Astrocyte (in vitro differentiated cells and primary cell): ENCODE data around the gene SEMA6C. TPM values are rescaled to one million over a fixed set of nuclear protein-coding genes. Genes with fewer than 3 reads are reported as not detected.

Experiments
- DNase-seq: peaks from one replicate; pipeline ENCODE4 v3.0.0-alpha.2; 2010; ENCODE audit warnings: low read depth
- FAIRE-seq: peaks from 2 replicates; lab custom pipeline; 2011; peaks lifted over from hg19 to GRCh38; lab: Jason Lieb, UNC
- H2AFZ ChIP-seq: 2 replicates; pipeline ENCODE4 v1.6.0; 2012; ENCODE audit warnings: low read depth, low read length, inconsistent platforms
- H3K27ac ChIP-seq: 2 replicates; pipeline ENCODE4 v1.5.1; 2011; ENCODE audit warnings: low read depth, low read length, inconsistent platforms
- H3K27me3 ChIP-seq: 2 replicates; pipeline ENCODE4 v1.6.0; 2011; ENCODE audit warnings: low read length, inconsistent platforms; ENCODE audit not compliant: insufficient read depth
- H3K36me3 ChIP-seq: 2 replicates; pipeline ENCODE4 v1.5.1; 2011; ENCODE audit warnings: low read length, inconsistent platforms; ENCODE audit not compliant: insufficient read depth
- H3K4me1 ChIP-seq: 2 replicates; pipeline ENCODE4 v1.5.1; 2011; ENCODE audit warnings: low read length, inconsistent platforms; ENCODE audit not compliant: insufficient read depth
- H3K4me2 ChIP-seq: 2 replicates; pipeline ENCODE4 v1.6.0; 2012; ENCODE audit warnings: low read length, inconsistent platforms
- H3K4me3 ChIP-seq: 2 replicates; pipeline ENCODE4 v1.5.1; 2011; ENCODE audit warnings: low read depth, mild to moderate bottlenecking, low read length, inconsistent platforms; ENCODE audit not compliant: insufficient read depth
- H3K79me2 ChIP-seq: 2 replicates; pipeline ENCODE4 v1.6.0; 2012; ENCODE audit warnings: mild to moderate bottlenecking, low read length, inconsistent platforms; ENCODE audit not compliant: insufficient read depth
- H3K9ac ChIP-seq: 2 replicates; pipeline ENCODE4 v1.6.0; 2012; ENCODE audit warnings: mild to moderate bottlenecking, low read length, inconsistent platforms
- H3K9me3 ChIP-seq: 2 replicates; pipeline ENCODE4 v1.5.1; 2012; ENCODE audit warnings: low read depth, mild to moderate bottlenecking, low read length, inconsistent platforms; ENCODE audit not compliant: insufficient read depth
- H4K20me1 ChIP-seq: 2 replicates; pipeline ENCODE4 v1.6.0; 2012; ENCODE audit warnings: low read length, inconsistent platforms; ENCODE audit not compliant: insufficient read depth
- H3K27ac Mint-ChIP-seq: one replicate; pipeline ENCODE4 v1.8.0; 2021; ENCODE audit warnings: mild to moderate bottlenecking, mixed read lengths; ENCODE audit not compliant: unreplicated experiment
- H3K27me3 Mint-ChIP-seq: one replicate; pipeline ENCODE4 v1.8.0; 2021; ENCODE audit warnings: low read depth, mixed read lengths; ENCODE audit not compliant: unreplicated experiment
- H3K36me3 Mint-ChIP-seq: one replicate; pipeline ENCODE4 v1.8.0; 2021; ENCODE audit warnings: low read depth, mixed read lengths; ENCODE audit not compliant: unreplicated experiment
- H3K4me1 Mint-ChIP-seq: one replicate; pipeline ENCODE4 v1.8.0; 2021; ENCODE audit warnings: low read depth, mixed read lengths; ENCODE audit not compliant: unreplicated experiment
- H3K4me3 Mint-ChIP-seq: one replicate; pipeline ENCODE4 v1.8.0; 2021; ENCODE audit warnings: mild to moderate bottlenecking, moderate library complexity, mixed read lengths; ENCODE audit not compliant: unreplicated experiment
- H3K9me3 Mint-ChIP-seq: one replicate; pipeline ENCODE4 v1.8.0; 2021; ENCODE audit warnings: mild to moderate bottlenecking, mixed read lengths; ENCODE audit not compliant: unreplicated experiment
- EZH2 ChIP-seq: IDR thresholded peaks from 2 replicates; pipeline ENCODE4 v1.6.1; 2012; ENCODE audit warnings: mild to moderate bottlenecking, low read length, inconsistent platforms; ENCODE audit not compliant: insufficient read depth
- total RNA-seq: library from RNA; stranded (reverse); gene quantifications from 2 replicates; pipeline ENCODE4 v1.2.1, GENCODE V29; 2021
- TF ChIP-seq, protein P1 (sequence below): IDR thresholded peaks from 2 replicates; pipeline ENCODE4 v1.5.1; 2011; ENCODE audit warnings: low read depth, mild to moderate bottlenecking, inconsistent platforms, low read length, moderate library complexity; ENCODE audit not compliant: insufficient read depth

SEMA6C gene
- total RNA-seq, 1 donor from 2014 or later, result 7.4 TPM

DNA sequence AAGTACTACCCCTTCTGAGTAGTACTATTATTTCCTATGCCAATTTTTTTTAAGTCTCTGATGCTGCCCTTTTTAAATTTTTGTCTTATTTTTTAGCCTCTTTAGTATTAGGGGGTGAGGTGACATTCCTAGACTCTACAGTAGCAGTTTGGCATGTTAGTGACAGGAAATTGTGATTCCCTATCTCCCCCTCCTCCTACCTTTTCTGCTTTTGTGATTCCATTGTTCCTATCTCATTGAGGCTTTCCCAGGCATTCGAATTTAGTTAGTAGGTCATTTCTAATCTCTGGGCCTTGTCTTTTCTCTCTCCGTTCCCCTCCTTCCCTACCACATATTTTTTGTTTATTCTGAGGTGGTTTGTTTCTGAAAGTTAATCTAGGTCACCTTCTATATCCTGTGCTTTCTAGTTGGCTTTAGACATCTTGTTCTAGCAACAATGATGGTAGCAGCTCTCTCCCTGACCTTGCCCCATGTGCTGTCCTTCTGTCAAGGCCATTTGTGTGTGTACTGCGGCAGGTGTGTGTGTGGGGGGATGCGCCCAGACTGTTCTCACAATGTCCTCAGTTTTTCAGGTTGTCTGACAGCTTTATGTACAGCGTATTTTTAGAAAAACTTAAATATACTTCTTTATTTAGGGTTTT is 21.5 kb downstream of the SEMA6C start:
- no peaks in the 10 kb centered on the region for H3K79me2 ChIP-seq
- H4K20me1 ChIP-seq, result no peaks in the 10 kb centered on the region
- H3K4me1 Mint-ChIP-seq, result peaks cover 4% of the 10 kb centered on the region
- H3K36me3 ChIP-seq, result no peaks in the 10 kb centered on the region
- peaks cover 1% of the 10 kb centered on the region for H3K36me3 Mint-ChIP-seq
- no peaks in the 10 kb centered on the region for H3K27me3 Mint-ChIP-seq
- no peak overlapping the region for H3K9ac ChIP-seq
- no peak overlapping the region for H3K27ac Mint-ChIP-seq
- no peak overlapping the region for H3K4me2 ChIP-seq
- no peaks in the 10 kb centered on the region for H3K27me3 ChIP-seq
- no peaks in the 10 kb centered on the region for H3K9me3 ChIP-seq
- H3K4me3 Mint-ChIP-seq, result no peak overlapping the region
- no peaks in the 10 kb centered on the region for H3K9me3 Mint-ChIP-seq
- FAIRE-seq (no peak), DNase-seq (no peak)
- no peaks in the 10 kb centered on the region for H3K4me1 ChIP-seq
- no peak overlapping the region for H3K4me3 ChIP-seq
- no peak overlapping the region for H3K27ac ChIP-seq
- H2AFZ ChIP-seq, result no peak overlapping the region
- TF ChIP-seq, protein P1, sequence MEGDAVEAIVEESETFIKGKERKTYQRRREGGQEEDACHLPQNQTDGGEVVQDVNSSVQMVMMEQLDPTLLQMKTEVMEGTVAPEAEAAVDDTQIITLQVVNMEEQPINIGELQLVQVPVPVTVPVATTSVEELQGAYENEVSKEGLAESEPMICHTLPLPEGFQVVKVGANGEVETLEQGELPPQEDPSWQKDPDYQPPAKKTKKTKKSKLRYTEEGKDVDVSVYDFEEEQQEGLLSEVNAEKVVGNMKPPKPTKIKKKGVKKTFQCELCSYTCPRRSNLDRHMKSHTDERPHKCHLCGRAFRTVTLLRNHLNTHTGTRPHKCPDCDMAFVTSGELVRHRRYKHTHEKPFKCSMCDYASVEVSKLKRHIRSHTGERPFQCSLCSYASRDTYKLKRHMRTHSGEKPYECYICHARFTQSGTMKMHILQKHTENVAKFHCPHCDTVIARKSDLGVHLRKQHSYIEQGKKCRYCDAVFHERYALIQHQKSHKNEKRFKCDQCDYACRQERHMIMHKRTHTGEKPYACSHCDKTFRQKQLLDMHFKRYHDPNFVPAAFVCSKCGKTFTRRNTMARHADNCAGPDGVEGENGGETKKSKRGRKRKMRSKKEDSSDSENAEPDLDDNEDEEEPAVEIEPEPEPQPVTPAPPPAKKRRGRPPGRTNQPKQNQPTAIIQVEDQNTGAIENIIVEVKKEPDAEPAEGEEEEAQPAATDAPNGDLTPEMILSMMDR, result no peak
- TF ChIP-seq EZH2, result no peak

DNA sequence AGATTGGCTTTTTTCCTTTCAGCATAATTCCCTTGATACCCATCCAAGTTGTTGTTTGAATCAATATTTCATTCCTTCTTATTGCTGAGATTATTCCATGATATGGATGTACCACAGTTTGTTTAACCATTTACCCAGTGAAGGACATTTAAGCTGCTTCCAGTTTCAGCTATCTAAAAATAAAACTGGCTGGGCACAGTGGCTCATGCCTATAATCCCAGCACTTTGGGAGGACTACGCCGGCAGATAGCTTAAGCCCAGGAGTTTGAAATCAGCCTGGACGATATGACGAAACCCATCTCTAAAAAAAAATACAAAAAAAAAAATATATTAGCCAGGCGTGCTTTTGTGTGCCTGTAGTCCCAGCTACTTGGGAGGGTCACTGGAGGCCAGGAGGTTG is 32.6 kb downstream of the SEMA6C start:
- DNase-seq (no peak), FAIRE-seq (no peak)
- no peaks in the 10 kb centered on the region for H3K27me3 ChIP-seq
- no peaks in the 10 kb centered on the region for H3K36me3 ChIP-seq
- no peak overlapping the region for H3K9ac ChIP-seq
- peaks cover 2% of the 10 kb centered on the region for H3K36me3 Mint-ChIP-seq
- H3K27ac ChIP-seq, result no peak overlapping the region
- no peak overlapping the region for H3K27ac Mint-ChIP-seq
- H2AFZ ChIP-seq, result no peak overlapping the region
- no peaks in the 10 kb centered on the region for H4K20me1 ChIP-seq
- H3K4me1 ChIP-seq, result no peaks in the 10 kb centered on the region
- H3K79me2 ChIP-seq, result no peaks in the 10 kb centered on the region
- no peak overlapping the region for H3K4me2 ChIP-seq
- no peak overlapping the region for H3K4me3 Mint-ChIP-seq
- no peaks in the 10 kb centered on the region for H3K9me3 ChIP-seq
- no peaks in the 10 kb centered on the region for H3K27me3 Mint-ChIP-seq
- no peak overlapping the region for H3K4me3 ChIP-seq
- H3K9me3 Mint-ChIP-seq, result no peaks in the 10 kb centered on the region
- no peaks in the 10 kb centered on the region for H3K4me1 Mint-ChIP-seq
- TF ChIP-seq EZH2, result no peak
- TF ChIP-seq, protein P1, result no peak

DNA sequence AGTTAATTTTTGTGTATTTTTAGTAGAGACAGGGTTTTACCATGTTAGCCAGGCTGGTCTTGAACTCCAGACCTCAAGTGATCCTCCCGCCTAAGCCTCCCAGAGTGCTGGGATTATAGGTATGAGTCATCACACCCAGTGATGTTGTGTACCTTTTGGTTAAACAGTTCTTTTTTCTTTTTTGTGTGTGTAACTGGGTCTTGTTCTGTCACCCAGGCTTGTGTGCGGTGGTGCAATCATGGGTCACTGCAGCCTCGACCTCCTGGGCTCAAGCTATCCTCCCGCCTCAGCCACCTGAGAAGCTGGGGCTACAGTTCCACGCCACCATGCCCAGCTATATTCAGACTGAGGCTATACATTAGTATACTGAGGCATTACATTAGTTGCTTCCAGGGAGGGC is 38.1 kb downstream of the SEMA6C start:
- Mint-ChIP-seq H3K36me3 (peaks cover 2% of the 10 kb centered on the region), H3K4me1 (peaks cover 5% of the 10 kb centered on the region), H3K27ac (no peak overlapping the region), H3K27me3 (no peaks in the 10 kb centered on the region), H3K9me3 (no peaks in the 10 kb centered on the region), H3K4me3 (no peak overlapping the region)
- Histone ChIP-seq H3K4me3 (no peak overlapping the region), H3K79me2 (no peaks in the 10 kb centered on the region), H3K27me3 (no peaks in the 10 kb centered on the region), H3K9ac (no peak overlapping the region), H2AFZ (no peak overlapping the region), H3K4me1 (peaks cover 4% of the 10 kb centered on the region), H3K4me2 (no peak overlapping the region), H4K20me1 (no peaks in the 10 kb centered on the region), H3K27ac (no peak overlapping the region), H3K9me3 (no peaks in the 10 kb centered on the region), H3K36me3 (no peaks in the 10 kb centered on the region)
- FAIRE-seq (no peak), DNase-seq (no peak)
- TF ChIP-seq, protein P1, result no peak
- TF ChIP-seq EZH2, result no peak
